GM23248 (cell line): ENCODE results near the gene CELA3A. TPM values are rescaled to one million over a fixed set of nuclear protein-coding genes. Genes with fewer than 3 reads are reported as not detected.

ENCODE experiments used
- DNase-seq: peaks from one replicate; pipeline ENCODE4 v3.0.0-alpha.2; 2015
- H2AFZ ChIP-seq: fragments of 200-600 bp; sonication (generic); 2 replicates; pipeline ENCODE4 v1.6.1; 2016; ENCODE audit warnings: antibody characterized with exemption
- H3F3A ChIP-seq: fragments of 200-600 bp; sonication (generic); 2 replicates; pipeline ENCODE4 v1.6.1; 2016; ENCODE audit warnings: mild to moderate bottlenecking, antibody characterized with exemption, mixed run types; ENCODE audit not compliant: insufficient read depth
- H3K27ac ChIP-seq: fragments of 200-600 bp; sonication (generic); 2 replicates; pipeline ENCODE4 v1.5.1; 2016; ENCODE audit warnings: mild to moderate bottlenecking
- H3K27me3 ChIP-seq: fragments of 200-600 bp; sonication (generic); replicated peaks from 2 replicates; pipeline ENCODE4 v1.6.1; 2016; ENCODE audit warnings: mild to moderate bottlenecking; ENCODE audit not compliant: insufficient read depth
- H3K36me3 ChIP-seq: fragments of 200-600 bp; sonication (generic); 2 replicates; pipeline ENCODE4 v1.6.1; 2016; ENCODE audit warnings: low read depth, mild to moderate bottlenecking
- H3K4me1 ChIP-seq: fragments of 200-600 bp; sonication (generic); 2 replicates; pipeline ENCODE4 v1.6.1; 2016; ENCODE audit warnings: mild to moderate bottlenecking; ENCODE audit not compliant: insufficient read depth
- H3K4me2 ChIP-seq: fragments of 200-600 bp; sonication (generic); one replicate; pipeline ENCODE4 v1.6.1; 2016; ENCODE audit warnings: mild to moderate bottlenecking; ENCODE audit not compliant: unreplicated experiment
- H3K4me3 ChIP-seq: fragments of 200-600 bp; sonication (generic); 2 replicates; pipeline ENCODE4 v1.5.1; 2016; ENCODE audit warnings: mild to moderate bottlenecking
- H3K79me2 ChIP-seq: fragments of 200-600 bp; sonication (generic); 2 replicates; pipeline ENCODE4 v1.6.1; 2016; ENCODE audit warnings: mild to moderate bottlenecking; ENCODE audit not compliant: insufficient read depth
- H3K9ac ChIP-seq: fragments of 200-600 bp; sonication (generic); 2 replicates; pipeline ENCODE4 v1.6.1; 2016; ENCODE audit warnings: mild to moderate bottlenecking
- H3K9me2 ChIP-seq: fragments of 200-600 bp; sonication (generic); 2 replicates; pipeline ENCODE4 v1.6.1; 2016; ENCODE audit warnings: mixed run types, mild to moderate bottlenecking, moderate library complexity; ENCODE audit not compliant: insufficient read depth
- H3K9me3 ChIP-seq: fragments of 200-600 bp; sonication (generic); one replicate; pipeline ENCODE4 v1.6.1; 2017; ENCODE audit warnings: low read depth
- H4K20me1 ChIP-seq: fragments of 200-600 bp; sonication (generic); 2 replicates; pipeline ENCODE4 v1.6.0; 2016; ENCODE audit not compliant: insufficient read depth
- EZH2 ChIP-seq: fragments of 200-600 bp; sonication (generic); IDR thresholded peaks from 2 replicates; pipeline ENCODE4 v1.6.1; 2018; ENCODE audit warnings: antibody characterized with exemption, mild to moderate bottlenecking; ENCODE audit not compliant: insufficient read depth, poor library complexity, severe bottlenecking
- EZH2phosphoT487 ChIP-seq: fragments of 200-600 bp; sonication (generic); IDR thresholded peaks from 2 replicates; pipeline ENCODE4 v1.6.1; 2018; ENCODE audit warnings: antibody characterized with exemption, moderate library complexity, mild to moderate bottlenecking, low read depth; ENCODE audit not compliant: insufficient read depth
- WGBS, 2 experiments: methylation state at CpG; one replicate each; pipeline ENCODE4 v1.1.6; 2015 to 2017; ENCODE audit warnings: low lambda C conversion rate in 2 of 2, low coverage in 1 of 2; ENCODE audit errors: missing lambda C conversion rate in 2 of 2; 5-methylcytosine and 5-hydroxymethylcytosine counted together
- in situ Hi-C: fragments of 300-500 bp; cut with MboI; formaldehyde crosslinking; loops from 2 replicates; pipeline ENCODE4 v1.15.0; 2020
- polyA plus RNA-seq: library from polyadenylated mRNA; unstranded; fragments of >200 nt; fragmentation: Nextera tagmentation; extraction: Ambion mirVana; gene quantifications from 2 replicates; pipeline ENCODE4 v1.2.1, GENCODE V29; 2016
- total RNA-seq: library from RNA; depleted of rRNA; stranded (reverse); fragments of >200 nt; shearing (Covaris generic); gene quantifications from 2 replicates; pipeline ENCODE4 v1.2.3, GENCODE V29; 2014

Gene CELA3A
- total and polyA plus RNA-seq, 2 experiments from 2014 or later, result not detected

DNA sequence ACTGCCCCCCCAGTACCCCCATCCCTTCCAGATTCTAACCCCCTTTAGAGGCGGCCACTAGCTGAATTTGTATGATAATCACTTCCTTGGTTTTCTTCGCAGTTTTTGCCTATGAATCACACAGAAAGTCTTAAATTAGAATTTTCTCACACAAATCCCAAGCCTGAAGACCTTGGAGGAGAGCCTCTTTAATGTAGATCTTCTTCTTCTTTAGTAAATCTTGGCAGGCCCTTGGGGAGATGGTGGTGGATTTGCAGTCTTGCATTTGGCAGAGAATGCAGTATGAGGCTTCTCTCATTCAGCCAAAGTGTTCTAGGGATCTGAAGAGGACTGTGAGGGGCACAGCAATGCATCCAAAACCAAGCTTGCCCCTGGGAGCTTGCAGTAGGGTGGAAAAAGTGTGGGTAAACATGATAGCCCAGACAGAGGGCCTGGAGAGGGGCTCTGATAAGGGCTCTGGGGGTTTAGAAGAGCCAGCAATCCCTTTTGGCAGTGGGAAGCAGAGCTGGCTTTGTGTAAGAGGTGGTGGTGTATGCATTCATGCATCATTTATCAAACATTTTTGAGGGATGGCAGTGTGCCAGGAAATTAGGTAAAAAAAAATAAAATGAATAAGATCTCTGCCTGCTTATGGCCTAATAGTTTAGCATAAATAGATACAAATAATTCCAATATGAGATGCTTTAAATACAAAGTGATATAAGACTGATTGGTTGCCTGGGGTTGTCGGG is 43.4 kb downstream of the CELA3A start:
- peak; percentile 72 for DNase-seq
- Histone ChIP-seq H4K20me1 (no peaks in the 10 kb centered on the region), H3K9me2 (no peaks in the 10 kb centered on the region), H3F3A (peaks cover 20% of the 10 kb centered on the region), H3K4me1 (peaks cover 28% of the 10 kb centered on the region), H3K4me3 (peak overlapping the region; percentile 35; the same call in 1 of the 2 replicates), H3K27ac (peak overlapping the region; percentile 90), H3K4me2 (peak overlapping the region; percentile 57), H3K36me3 (no peaks in the 10 kb centered on the region), H2AFZ (no peak overlapping the region), H3K9ac (peak overlapping the region; percentile 65), H3K9me3 (no peaks in the 10 kb centered on the region), H3K79me2 (no peaks in the 10 kb centered on the region), H3K27me3 (no peaks in the 10 kb centered on the region)
- in situ Hi-C loops, result no loop called here
- WGBS, 2 experiments, result 63 to 78% methylated on average over 3 of the region's 3 CpGs
- TF ChIP-seq EZH2 (no peak), EZH2phosphoT487 (no peak)

- no peaks in the 10 kb centered on the region for H3K27me3 ChIP-seq
- no peak overlapping the region for H3K9ac ChIP-seq
- WGBS, 2 experiments, result 54 to 56% methylated on average over 2 of the region's 2 CpGs
- H3F3A ChIP-seq, result peaks cover 20% of the 10 kb centered on the region
- in situ Hi-C loops, result no loop called here
- no peaks in the 10 kb centered on the region for H3K79me2 ChIP-seq
- H3K9me2 ChIP-seq, result no peaks in the 10 kb centered on the region
- no peak overlapping the region for H3K27ac ChIP-seq
- no peaks in the 10 kb centered on the region for H3K9me3 ChIP-seq
- no peak for TF ChIP-seq EZH2phosphoT487
- no peak for TF ChIP-seq EZH2
- peaks cover 23% of the 10 kb centered on the region for H3K4me1 ChIP-seq
- peak; percentile 31 for DNase-seq
- no peak overlapping the region for H3K4me3 ChIP-seq
- H3K36me3 ChIP-seq, result no peaks in the 10 kb centered on the region
- H2AFZ ChIP-seq, result no peak overlapping the region
- no peak overlapping the region for H3K4me2 ChIP-seq
- no peaks in the 10 kb centered on the region for H4K20me1 ChIP-seq
Measured at GRCh38 chr1:22045604-22046228, 44.3 kb downstream of the CELA3A start.

DNA sequence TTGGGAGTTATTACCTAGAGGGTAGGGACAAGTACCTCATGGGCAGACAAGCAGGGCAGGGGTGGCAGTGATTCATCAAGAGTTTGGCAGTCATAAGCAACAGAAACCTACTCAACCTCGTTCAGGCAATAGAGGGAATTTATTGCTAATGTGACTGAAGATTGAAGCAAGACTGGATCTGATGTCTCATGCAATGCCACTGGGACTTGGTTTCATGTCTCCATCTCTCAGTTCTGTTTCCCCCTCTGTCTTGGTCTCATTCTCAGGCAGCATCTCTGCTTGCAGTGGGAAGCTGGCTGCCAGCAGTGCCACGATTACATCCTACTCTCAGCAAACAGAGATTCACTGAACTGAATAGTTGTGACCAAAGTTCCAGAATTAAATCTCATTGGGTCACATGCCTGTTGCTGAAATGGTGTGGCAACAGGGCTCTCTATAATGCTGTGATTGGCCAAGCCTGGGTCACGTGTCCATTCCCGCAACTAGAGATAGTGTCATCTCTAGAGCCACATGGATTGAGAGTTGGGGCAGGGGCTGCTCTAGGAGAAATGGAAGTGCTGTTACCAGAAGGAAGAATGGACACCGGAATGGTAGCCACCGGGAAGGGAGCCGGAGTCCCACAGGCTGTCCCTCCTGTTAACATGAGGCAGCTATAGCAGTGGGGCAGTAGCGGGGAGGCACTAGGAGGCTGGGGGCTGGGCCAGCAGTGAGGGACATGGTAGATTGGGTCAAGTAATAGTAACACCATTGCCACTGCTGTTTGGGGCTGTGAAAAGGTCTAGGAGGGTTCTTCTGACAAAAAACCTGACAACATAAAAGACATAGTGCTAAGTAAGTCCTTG is 47.1 kb downstream of the CELA3A start:
- Histone ChIP-seq H3K4me1 (peaks cover 23% of the 10 kb centered on the region), H3K4me2 (peak overlapping the region; percentile 32), H2AFZ (no peak overlapping the region), H3K9me3 (no peaks in the 10 kb centered on the region), H3K27me3 (no peaks in the 10 kb centered on the region), H3K36me3 (no peaks in the 10 kb centered on the region), H3K4me3 (no peak overlapping the region), H3F3A (peaks cover 22% of the 10 kb centered on the region), H4K20me1 (peaks cover 1% of the 10 kb centered on the region; the same call in 1 of the 2 replicates), H3K27ac (peak overlapping the region; percentile 30), H3K79me2 (peaks cover 8% of the 10 kb centered on the region), H3K9ac (peak overlapping the region; percentile 12; the same call in 1 of the 2 replicates), H3K9me2 (no peaks in the 10 kb centered on the region)
- TF ChIP-seq EZH2phosphoT487 (no peak), EZH2 (no peak)
- in situ Hi-C loops, result no loop called here
- DNase-seq, result peak; percentile 70
- 62 to 74% methylated on average over 8 of the region's 8 CpGs for WGBS, 2 experiments

DNA sequence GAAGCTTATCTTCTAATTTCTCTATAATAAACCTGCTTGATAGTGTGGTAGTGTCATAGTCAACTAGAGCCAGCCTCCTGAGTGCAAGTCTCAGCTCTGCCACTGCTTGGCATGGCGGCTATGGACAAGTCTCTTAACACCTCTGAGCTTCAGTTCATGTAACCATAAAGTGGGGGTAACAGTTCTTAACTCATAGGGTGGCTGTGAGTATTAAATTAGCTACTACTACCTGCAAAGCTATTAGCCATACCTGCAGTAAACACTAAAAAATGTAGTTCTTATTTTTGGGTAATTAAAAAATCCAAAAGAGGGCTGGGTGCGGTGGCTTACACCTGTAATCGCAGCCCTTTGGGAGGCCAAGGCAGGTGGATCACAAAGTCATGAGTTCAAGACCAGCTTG is 48.9 kb downstream of the CELA3A start:
- Histone ChIP-seq H3K27ac (no peak overlapping the region), H3K9me3 (no peaks in the 10 kb centered on the region), H3K4me2 (no peak overlapping the region), H3K9ac (no peak overlapping the region), H2AFZ (no peak overlapping the region), H3F3A (peaks cover 26% of the 10 kb centered on the region), H3K27me3 (no peaks in the 10 kb centered on the region), H3K4me3 (no peak overlapping the region), H3K79me2 (peaks cover 24% of the 10 kb centered on the region), H3K36me3 (no peaks in the 10 kb centered on the region), H3K4me1 (peaks cover 11% of the 10 kb centered on the region), H4K20me1 (peaks cover 15% of the 10 kb centered on the region; the same call in 1 of the 2 replicates), H3K9me2 (no peaks in the 10 kb centered on the region)
- no peak for DNase-seq
- WGBS, 2 experiments, result 92 to 93% methylated on average over 3 of the region's 3 CpGs
- TF ChIP-seq EZH2phosphoT487 (no peak), EZH2 (no peak)
- in situ Hi-C loops, result no loop called here
